D721Med (cell line): ENCODE measurements around the gene MIER1.
"Not testable (repeated sequence)": the region's sequence is repeated elsewhere in the genome, so short reads cannot be mapped to it uniquely, and the experiment has no call there.

Experiments
- DNase-seq: peaks from one replicate; pipeline ENCODE4 v3.0.0; 2011; ENCODE audit warnings: low spot score; ENCODE audit not compliant: insufficient read length
- FAIRE-seq: peaks from 2 replicates; lab custom pipeline; 2011; peaks lifted over from hg19 to GRCh38; lab: Jason Lieb, UNC
- TF ChIP-seq, protein P1 (sequence below): IDR thresholded peaks from 2 replicates; pipeline ENCODE4 v1.5.1; 2012; ENCODE audit warnings: mild to moderate bottlenecking, control low read depth; ENCODE audit not compliant: insufficient read depth; ENCODE audit errors: missing control alignments

The MIER1 gene

DNA sequence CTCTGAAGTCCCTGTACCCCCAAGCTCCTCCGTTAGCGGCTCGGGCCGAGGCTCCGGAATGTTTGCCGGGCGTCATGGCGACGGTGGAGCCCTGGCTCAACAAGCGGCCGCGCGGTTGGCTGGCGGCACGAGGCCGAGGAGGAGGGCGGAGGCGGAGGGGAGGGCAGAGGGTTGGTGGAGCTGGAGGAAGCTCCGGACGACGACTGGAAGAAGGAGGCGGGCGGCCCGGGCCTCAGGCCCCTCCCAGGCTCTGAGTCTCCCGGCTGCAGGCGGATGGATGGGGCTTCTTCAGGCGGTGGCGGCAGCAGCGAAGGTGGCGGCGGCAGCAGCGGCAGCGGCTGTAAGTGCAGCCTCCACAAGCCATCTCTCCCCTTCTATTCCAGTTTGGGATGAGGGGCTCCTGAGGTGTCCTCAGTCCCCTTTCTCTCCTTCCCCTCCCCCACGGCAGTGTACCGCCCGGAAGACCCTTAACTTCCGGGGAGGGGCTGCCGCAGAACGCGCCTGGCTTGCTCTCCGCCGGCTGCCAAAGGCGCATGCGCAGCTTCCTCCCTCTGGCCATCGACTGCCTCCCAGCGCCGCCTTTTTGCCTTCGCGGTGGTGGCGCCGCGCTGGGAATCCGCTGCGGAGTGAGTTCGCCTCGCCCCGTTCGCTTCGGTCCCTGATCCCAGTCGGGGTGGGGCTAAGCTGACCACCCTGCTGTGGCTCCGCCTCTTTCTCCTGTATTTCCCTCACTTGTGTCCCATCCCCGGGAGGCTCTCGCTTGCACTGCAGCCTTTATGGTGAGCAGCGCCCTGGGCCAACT is at the start of gene MIER1, which contains the start of gene DNAI4:
Gene MIER1, plus strand, starts transcription at position 235 of the 802 bp plus-strand sequence. Its CDS starts 39 bp downstream, at position 274.
Gene DNAI4, minus strand, starts transcription at position 101 of the 802 bp plus-strand sequence. Its CDS starts 25 bp downstream, at position 76.
- TF ChIP-seq, protein P1, sequence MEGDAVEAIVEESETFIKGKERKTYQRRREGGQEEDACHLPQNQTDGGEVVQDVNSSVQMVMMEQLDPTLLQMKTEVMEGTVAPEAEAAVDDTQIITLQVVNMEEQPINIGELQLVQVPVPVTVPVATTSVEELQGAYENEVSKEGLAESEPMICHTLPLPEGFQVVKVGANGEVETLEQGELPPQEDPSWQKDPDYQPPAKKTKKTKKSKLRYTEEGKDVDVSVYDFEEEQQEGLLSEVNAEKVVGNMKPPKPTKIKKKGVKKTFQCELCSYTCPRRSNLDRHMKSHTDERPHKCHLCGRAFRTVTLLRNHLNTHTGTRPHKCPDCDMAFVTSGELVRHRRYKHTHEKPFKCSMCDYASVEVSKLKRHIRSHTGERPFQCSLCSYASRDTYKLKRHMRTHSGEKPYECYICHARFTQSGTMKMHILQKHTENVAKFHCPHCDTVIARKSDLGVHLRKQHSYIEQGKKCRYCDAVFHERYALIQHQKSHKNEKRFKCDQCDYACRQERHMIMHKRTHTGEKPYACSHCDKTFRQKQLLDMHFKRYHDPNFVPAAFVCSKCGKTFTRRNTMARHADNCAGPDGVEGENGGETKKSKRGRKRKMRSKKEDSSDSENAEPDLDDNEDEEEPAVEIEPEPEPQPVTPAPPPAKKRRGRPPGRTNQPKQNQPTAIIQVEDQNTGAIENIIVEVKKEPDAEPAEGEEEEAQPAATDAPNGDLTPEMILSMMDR: no peak
- DNase-seq (peak; percentile 87), FAIRE-seq (no peak)

DNA sequence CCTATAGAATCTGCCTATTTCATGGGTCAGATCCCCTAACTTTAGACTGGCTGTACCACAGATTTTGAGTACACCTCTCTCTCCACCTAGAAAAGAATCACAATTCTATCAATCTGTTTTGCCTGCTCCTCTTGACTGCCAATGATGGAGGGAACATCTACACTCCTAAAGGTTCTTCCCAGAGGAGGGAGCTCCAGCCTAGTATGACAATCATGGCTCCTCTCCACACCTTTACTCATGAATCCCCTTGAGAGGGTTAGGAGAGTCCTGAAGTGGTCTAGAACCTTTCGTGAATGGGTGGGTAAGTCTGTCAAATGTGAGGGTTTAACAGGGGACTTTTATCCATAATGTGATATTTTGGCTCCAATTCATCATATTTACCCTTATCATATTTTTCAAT is 48.1 kb upstream of the MIER1 start:
- FAIRE-seq (no peak), DNase-seq (no peak)
- TF ChIP-seq, protein P1: no peak

DNA sequence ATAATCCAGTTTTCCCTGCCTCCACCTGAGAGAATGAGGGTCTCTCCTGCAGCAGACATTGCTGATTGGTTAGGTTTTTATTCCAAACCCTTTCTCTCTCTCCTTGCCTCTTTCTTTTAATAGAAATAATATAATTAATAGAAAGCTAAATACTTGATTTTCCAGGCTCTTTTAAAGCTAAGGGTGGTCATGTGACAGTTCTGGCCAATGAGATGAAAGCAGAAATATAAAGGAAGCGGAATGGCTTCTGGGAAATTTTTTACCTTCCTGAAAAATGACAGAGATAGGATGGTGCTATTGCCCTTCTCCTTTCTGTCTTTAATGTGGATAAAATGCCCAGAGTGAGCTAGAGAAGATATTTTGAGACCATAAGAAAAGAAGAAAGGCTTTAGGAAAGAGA is 35.8 kb upstream of the MIER1 start:
- TF ChIP-seq, protein P1: no peak
- DNase-seq (no peak), FAIRE-seq (no peak)

DNA sequence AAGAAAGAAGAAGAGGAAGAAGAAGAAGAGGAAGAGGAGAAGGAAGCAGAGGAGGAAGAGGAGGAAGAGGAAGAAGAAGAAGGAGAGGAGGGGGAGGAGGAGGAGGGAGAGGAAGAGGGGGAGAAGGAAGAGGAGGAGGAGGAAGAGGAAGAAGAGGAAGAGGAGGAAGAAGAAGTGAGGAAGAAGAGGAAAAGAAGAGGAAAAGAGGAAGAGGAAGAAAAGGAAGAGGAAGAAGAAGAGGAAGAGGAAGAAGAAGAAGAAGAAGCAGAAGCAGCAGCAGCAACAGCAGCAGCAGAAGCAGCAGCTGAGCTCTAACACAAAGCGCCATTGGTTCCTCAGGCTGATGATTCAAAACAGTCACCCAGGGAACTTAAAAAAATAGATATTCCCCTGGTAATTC is 34.2 kb upstream of the MIER1 start:
- DNase-seq (no peak), FAIRE-seq (no peak)
- TF ChIP-seq, protein P1: no peak

DNA sequence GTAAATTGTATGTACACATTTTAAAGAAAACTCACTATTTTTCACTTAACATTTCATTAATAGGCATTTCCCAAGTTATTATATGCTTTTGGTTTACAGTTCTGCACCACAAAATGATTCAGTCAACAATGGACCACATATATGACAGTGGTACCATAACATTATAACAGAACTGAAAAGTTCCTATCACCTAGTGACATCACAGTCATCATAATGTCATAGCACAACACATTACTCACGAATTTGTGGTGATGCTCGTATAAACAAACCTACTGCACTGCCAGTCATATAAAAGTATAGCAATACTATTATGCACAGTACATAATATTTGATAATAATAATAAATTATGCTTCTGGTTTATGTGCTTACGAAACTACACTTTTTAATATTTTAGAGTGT is 31.1 kb upstream of the MIER1 start:
- TF ChIP-seq, protein P1: no peak
- FAIRE-seq (no peak), DNase-seq (no peak)

DNA sequence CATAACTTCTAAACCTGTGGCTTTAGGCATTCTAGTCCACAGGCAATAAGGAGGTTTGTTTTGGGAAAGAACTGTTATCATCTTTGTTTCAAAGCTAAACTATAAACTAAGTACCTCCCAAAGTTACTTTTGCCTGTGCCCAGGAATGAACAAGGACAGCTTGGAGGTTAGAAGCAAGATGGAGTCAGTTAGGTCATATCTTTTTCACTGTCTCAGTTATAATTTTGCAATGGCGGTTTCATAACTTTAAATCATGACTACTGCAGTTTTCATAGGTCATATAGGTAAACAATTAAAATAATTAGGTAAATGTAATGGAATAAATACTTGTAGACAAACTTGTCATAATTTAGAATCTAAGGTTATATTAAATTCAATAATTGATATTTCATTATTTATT is 9.6 kb upstream of the MIER1 start:
- not testable (repeated sequence) for FAIRE-seq

DNA sequence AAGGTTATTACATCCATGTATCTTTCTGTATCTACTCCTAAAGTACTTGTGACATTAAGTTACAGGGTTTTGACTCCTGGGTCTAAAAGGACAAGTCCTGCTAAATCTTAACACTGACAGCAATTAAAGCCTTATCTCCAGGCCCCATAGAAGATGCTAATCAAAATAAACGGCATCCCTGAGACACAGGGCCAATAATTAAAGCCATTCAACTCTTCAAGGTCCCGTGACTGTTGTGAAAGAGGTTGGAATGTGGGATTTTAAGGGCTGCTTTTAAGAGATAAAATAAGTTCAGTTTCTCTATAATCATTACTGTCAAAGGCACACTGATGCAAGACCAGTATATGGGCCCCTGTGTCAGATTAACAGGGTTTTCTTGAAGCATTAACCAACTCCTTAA is 8.5 kb upstream of the MIER1 start:
- TF ChIP-seq, protein P1: no peak
- FAIRE-seq: no peak
- DNase-seq: no peak

More for the DNA sequence above, 9.6 kb upstream of the MIER1 start:
- not testable (repeated sequence) for DNase-seq
